GM12801 (cell line): Measurements from ENCODE around the gene PLD2.

Experiments used
- CTCF ChIP-seq: IDR thresholded peaks from one replicate; pipeline ENCODE4 v1.5.1; 2011; ENCODE audit warnings: control low read depth; ENCODE audit not compliant: insufficient read length; ENCODE audit errors: extremely low read depth

The PLD2 gene

GRCh38 chr17:4810696-4811290 is 3.8 kb downstream of the PLD2 start:
- no peak for TF ChIP-seq CTCF

- no peak for TF ChIP-seq CTCF
These were observed 4.5 kb downstream of the PLD2 start for GRCh38 chr17:4811471-4811870.

GRCh38 chr17:4812690-4813089 is 5.7 kb downstream of the PLD2 start:
- TF ChIP-seq CTCF: no peak

- no peak for TF ChIP-seq CTCF
These were observed 8.2 kb downstream of the PLD2 start for GRCh38 chr17:4815043-4815675.

- TF ChIP-seq CTCF: no peak
These were observed 9.9 kb downstream of the PLD2 start for GRCh38 chr17:4816826-4817225.

GRCh38 chr17:4818276-4818675 is 11.3 kb downstream of the PLD2 start:
- no peak for TF ChIP-seq CTCF

GRCh38 chr17:4822835-4823234 is 15.9 kb downstream of the PLD2 start:
- no peak for TF ChIP-seq CTCF
